HepG2 (cell line): ENCODE measurements around the gene SEC14L5. TPM values are rescaled to one million over a fixed set of nuclear protein-coding genes. Genes with fewer than 3 reads are reported as not detected.

Experiments
- CHCHD3 ChIP-seq: sonication (generic); formaldehyde crosslinking; IDR thresholded peaks from 2 replicates; pipeline ENCODE4 v1.8.0; 2022; ENCODE audit warnings: mild to moderate bottlenecking, missing genetic modification reagents, moderate library complexity
- GZF1 ChIP-seq: sonication (generic); formaldehyde crosslinking; IDR thresholded peaks from 2 replicates; pipeline ENCODE4 v1.5.1; 2020; ENCODE audit warnings: mild to moderate bottlenecking, missing genetic modification reagents
- KMT2A ChIP-seq: sonication (generic); formaldehyde crosslinking; IDR thresholded peaks from 2 replicates; pipeline ENCODE4 v1.4.0; 2020; ENCODE audit warnings: missing genetic modification reagents
- PHF21A ChIP-seq: sonication (generic); formaldehyde crosslinking; IDR thresholded peaks from 2 replicates; pipeline ENCODE4 v1.5.0; 2020; ENCODE audit warnings: mild to moderate bottlenecking, missing genetic modification reagents
- ZNF205 ChIP-seq: IDR thresholded peaks from 2 replicates; pipeline ENCODE4 v1.6.1; 2018; ENCODE audit warnings: missing biosample characterization, missing genetic modification reagents
- ZSCAN31 ChIP-seq: sonication (generic); formaldehyde crosslinking; IDR thresholded peaks from 2 replicates; pipeline ENCODE4 v1.5.0; 2020; ENCODE audit warnings: low read depth, mild to moderate bottlenecking, missing genetic modification reagents
- polyA plus RNA-seq, 8 experiments: library from polyadenylated mRNA; depleted of rRNA in 3 of 8; stranded (reverse) in 7 of 8; unstranded in 1 of 8; fragments of >200 nt; fragmentation: Illumina TruSeq in 4 of 8; extraction: Trizol in 4 of 8; gene quantifications; 2 replicates each; pipeline versions ENCODE4 v1.2.1 to v1.2.3, GENCODE V29; 2011 to 2016; ENCODE audit warnings: low read depth in 4 of 8, missing spikeins in 1 of 8, mixed read lengths in 1 of 8; ENCODE audit not compliant: insufficient read depth in 1 of 8
- total RNA-seq, 5 experiments: library from RNA; depleted of rRNA; stranded (reverse); fragments of >200 nt; fragmentation: Illumina TruSeq; extraction: Trizol; gene quantifications; 2 replicates each; pipeline ENCODE4 v1.2.3, GENCODE V29; 2016; ENCODE audit warnings: low read depth in 1 of 5
- TF ChIP-seq, protein P1 (sequence below): sonication (generic); formaldehyde crosslinking; IDR thresholded peaks from 2 replicates; pipeline ENCODE4 v1.4.0; 2020; ENCODE audit warnings: missing genetic modification reagents; ENCODE audit errors: not compliant biosample characterization
- TF ChIP-seq, protein P2 (sequence below): sonication (generic); formaldehyde crosslinking; IDR thresholded peaks from 2 replicates; pipeline ENCODE4 v1.4.0; 2020; ENCODE audit warnings: missing genetic modification reagents

SEC14L5 gene
- total and polyA plus RNA-seq, 2 of the 13 experiments (the other 11 are each of a cell fraction or from before 2014, with no cell fraction given) = 0.40 to 0.42 TPM

DNA sequence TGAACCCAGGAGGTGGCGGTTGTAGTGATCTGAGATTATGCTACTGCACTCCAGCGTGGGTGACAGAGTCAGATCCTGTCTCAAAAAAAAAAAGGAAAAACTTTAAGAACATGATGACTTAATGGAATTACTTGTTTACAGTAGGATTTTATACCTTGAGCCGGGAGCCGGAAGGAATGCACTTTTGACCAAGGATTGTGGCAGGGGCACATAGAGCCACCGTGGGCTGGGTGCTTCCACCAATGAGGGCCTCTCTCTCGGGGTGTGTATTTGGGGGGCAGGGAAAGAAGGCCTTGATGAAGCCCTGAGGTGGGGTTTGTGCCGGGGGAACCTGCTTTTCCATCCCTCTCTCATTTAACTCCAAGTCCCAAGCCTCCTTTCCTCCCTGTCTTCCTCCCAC is 82.3 kb downstream of the SEC14L5 start (continued):
- TF ChIP-seq, protein P1, sequence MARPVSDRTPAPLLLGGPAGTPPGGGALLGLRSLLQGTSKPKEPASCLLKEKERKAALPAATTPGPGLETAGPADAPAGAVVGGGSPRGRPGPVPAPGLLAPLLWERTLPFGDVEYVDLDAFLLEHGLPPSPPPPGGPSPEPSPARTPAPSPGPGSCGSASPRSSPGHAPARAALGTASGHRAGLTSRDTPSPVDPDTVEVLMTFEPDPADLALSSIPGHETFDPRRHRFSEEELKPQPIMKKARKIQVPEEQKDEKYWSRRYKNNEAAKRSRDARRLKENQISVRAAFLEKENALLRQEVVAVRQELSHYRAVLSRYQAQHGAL (CRISPR knock-in tag) = no peak
- TF ChIP-seq GZF1 (CRISPR knock-in tag) (0 out of 2 replicates have a peak, but pooled peaks have one; percentile 26), PHF21A (CRISPR knock-in tag) (no peak), ZNF205 (CRISPR knock-in tag) (no peak), CHCHD3 (CRISPR knock-in tag) (no peak), ZSCAN31 (CRISPR knock-in tag) (no peak), KMT2A (CRISPR knock-in tag) (no peak)
- TF ChIP-seq, protein P2, sequence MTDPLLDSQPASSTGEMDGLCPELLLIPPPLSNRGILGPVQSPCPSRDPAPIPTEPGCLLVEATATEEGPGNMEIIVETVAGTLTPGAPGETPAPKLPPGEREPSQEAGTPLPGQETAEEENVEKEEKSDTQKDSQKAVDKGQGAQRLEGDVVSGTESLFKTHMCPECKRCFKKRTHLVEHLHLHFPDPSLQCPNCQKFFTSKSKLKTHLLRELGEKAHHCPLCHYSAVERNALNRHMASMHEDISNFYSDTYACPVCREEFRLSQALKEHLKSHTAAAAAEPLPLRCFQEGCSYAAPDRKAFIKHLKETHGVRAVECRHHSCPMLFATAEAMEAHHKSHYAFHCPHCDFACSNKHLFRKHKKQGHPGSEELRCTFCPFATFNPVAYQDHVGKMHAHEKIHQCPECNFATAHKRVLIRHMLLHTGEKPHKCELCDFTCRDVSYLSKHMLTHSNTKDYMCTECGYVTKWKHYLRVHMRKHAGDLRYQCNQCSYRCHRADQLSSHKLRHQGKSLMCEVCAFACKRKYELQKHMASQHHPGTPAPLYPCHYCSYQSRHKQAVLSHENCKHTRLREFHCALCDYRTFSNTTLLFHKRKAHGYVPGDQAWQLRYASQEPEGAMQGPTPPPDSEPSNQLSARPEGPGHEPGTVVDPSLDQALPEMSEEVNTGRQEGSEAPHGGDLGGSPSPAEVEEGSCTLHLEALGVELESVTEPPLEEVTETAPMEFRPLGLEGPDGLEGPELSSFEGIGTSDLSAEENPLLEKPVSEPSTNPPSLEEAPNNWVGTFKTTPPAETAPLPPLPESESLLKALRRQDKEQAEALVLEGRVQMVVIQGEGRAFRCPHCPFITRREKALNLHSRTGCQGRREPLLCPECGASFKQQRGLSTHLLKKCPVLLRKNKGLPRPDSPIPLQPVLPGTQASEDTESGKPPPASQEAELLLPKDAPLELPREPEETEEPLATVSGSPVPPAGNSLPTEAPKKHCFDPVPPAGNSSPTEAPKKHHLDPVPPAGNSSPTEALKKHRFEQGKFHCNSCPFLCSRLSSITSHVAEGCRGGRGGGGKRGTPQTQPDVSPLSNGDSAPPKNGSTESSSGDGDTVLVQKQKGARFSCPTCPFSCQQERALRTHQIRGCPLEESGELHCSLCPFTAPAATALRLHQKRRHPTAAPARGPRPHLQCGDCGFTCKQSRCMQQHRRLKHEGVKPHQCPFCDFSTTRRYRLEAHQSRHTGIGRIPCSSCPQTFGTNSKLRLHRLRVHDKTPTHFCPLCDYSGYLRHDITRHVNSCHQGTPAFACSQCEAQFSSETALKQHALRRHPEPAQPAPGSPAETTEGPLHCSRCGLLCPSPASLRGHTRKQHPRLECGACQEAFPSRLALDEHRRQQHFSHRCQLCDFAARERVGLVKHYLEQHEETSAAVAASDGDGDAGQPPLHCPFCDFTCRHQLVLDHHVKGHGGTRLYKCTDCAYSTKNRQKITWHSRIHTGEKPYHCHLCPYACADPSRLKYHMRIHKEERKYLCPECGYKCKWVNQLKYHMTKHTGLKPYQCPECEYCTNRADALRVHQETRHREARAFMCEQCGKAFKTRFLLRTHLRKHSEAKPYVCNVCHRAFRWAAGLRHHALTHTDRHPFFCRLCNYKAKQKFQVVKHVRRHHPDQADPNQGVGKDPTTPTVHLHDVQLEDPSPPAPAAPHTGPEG (CRISPR knock-in tag) = no peak
